ENCODE measurements around the gene PHF1. TPM values are rescaled to one million over a fixed set of nuclear protein-coding genes. Genes with fewer than 3 reads are reported as not detected.
"Not testable (repeated sequence)": the region's sequence is repeated elsewhere in the genome, so short reads cannot be mapped to it uniquely, and the experiment has no call there.

The PHF1 gene
- total RNA-seq, 2 experiments from 2014 or later: 31.0 to 32.3 TPM

GRCh38 chr6:33377171-33377570 lies 33.6 kb upstream of the PHF1 start:
- no peak for DNase-seq
- Mint-ChIP-seq H3K4me3 (no peak overlapping the region), H3K4me1 (ENCODE audit: low read depth) (peaks cover 2% of the 10 kb centered on the region), H3K27me3 (ENCODE audit: low read depth) (no peaks in the 10 kb centered on the region), H3K9me3 (no peaks in the 10 kb centered on the region), H3K36me3 (ENCODE audit: low read depth) (no peaks in the 10 kb centered on the region), H3K27ac (no peak overlapping the region)
- intact Hi-C loops (cut with micrococcal nuclease): no loop called here
- CTCF ChIA-PET: no interaction called here

- intact Hi-C loops (cut with micrococcal nuclease); DNase-seq; H3K27ac Mint-ChIP-seq; H3K9me3 Mint-ChIP-seq; H3K4me1 Mint-ChIP-seq (ENCODE audit: low read depth); H3K27me3 Mint-ChIP-seq (ENCODE audit: low read depth); H3K4me3 Mint-ChIP-seq; H3K36me3 Mint-ChIP-seq (ENCODE audit: low read depth): not testable (repeated sequence)
- CTCF ChIA-PET: interaction anchor here (0.8 kb wide), 1 partner anchor 12 kb away, joined by 3 read pairs; no protein-coding TSS in a partner anchor
Observed at GRCh38 chr6:33379184-33379583, 31.6 kb upstream of the PHF1 start.

GRCh38 chr6:33380272-33380981 lies 30.4 kb upstream of the PHF1 start:
- no peak for DNase-seq
- Mint-ChIP-seq H3K9me3 (no peaks in the 10 kb centered on the region), H3K27ac (no peak overlapping the region), H3K4me1 (ENCODE audit: low read depth) (no peaks in the 10 kb centered on the region), H3K27me3 (ENCODE audit: low read depth) (no peaks in the 10 kb centered on the region), H3K4me3 (no peak overlapping the region), H3K36me3 (ENCODE audit: low read depth) (no peaks in the 10 kb centered on the region)
- intact Hi-C loops (cut with micrococcal nuclease): no loop called here
- CTCF ChIA-PET: interaction anchor here (1.5 kb wide), 1 partner anchor 10 kb away, joined by 3 read pairs; no protein-coding TSS in a partner anchor

- no peaks in the 10 kb centered on the region for H3K27me3 Mint-ChIP-seq (ENCODE audit: low read depth)
- DNase-seq: no peak
- intact Hi-C loops (cut with micrococcal nuclease): no loop called here
Observed at GRCh38 chr6:33383427-33384185, 27.2 kb upstream of the PHF1 start.

GRCh38 chr6:33384581-33385020 lies 26.2 kb upstream of the PHF1 start:
- Mint-ChIP-seq H3K27me3 (ENCODE audit: low read depth) (no peaks in the 10 kb centered on the region), H3K4me1 (ENCODE audit: low read depth) (no peaks in the 10 kb centered on the region), H3K36me3 (ENCODE audit: low read depth) (no peaks in the 10 kb centered on the region), H3K4me3 (no peak overlapping the region), H3K9me3 (no peaks in the 10 kb centered on the region), H3K27ac (no peak overlapping the region)
- intact Hi-C loops (cut with micrococcal nuclease): no loop called here
- CTCF ChIA-PET: interaction anchor here (0.6 kb wide), 1 partner anchor 57 kb away, joined by 3 read pairs; no protein-coding TSS in a partner anchor
- DNase-seq: no peak

More at GRCh38 chr6:33383427-33384185, 27.2 kb upstream of the PHF1 start:
- Mint-ChIP-seq H3K4me3 (no peak overlapping the region), H3K4me1 (ENCODE audit: low read depth) (no peaks in the 10 kb centered on the region), H3K36me3 (ENCODE audit: low read depth) (no peaks in the 10 kb centered on the region), H3K9me3 (no peaks in the 10 kb centered on the region), H3K27ac (no peak overlapping the region)
- CTCF ChIA-PET: interaction anchor here (0.6 to 0.7 kb wide), 2 partner anchors 11 to 72 kb away, joined by 4 to 6 read pairs; no protein-coding TSS in a partner anchor

GRCh38 chr6:33390173-33390572 lies 20.6 kb upstream of the PHF1 start:
- H3K9me3 Mint-ChIP-seq: no peaks in the 10 kb centered on the region
- CTCF ChIA-PET: interaction anchor here (0.9 to 1.7 kb wide), 11 partner anchors 11 to 189 kb away, joined by 3 to 18 read pairs (median 5); partner anchors contain the start of gene CUTA
- H3K4me3 Mint-ChIP-seq: peak overlapping the region; percentile 82
- intact Hi-C loops (cut with micrococcal nuclease): loop anchor here (2.0 to 5.0 kb wide), 2 partner anchors 183 to 191 kb away; partner anchors contain the start of genes BAK1 and RING1
- H3K27ac Mint-ChIP-seq: peak overlapping the region; percentile 97
- peaks cover 33% of the 10 kb centered on the region for H3K4me1 Mint-ChIP-seq (ENCODE audit: low read depth)
- no peak for DNase-seq
- peaks cover 21% of the 10 kb centered on the region for H3K36me3 Mint-ChIP-seq (ENCODE audit: low read depth)
- no peaks in the 10 kb centered on the region for H3K27me3 Mint-ChIP-seq (ENCODE audit: low read depth)

GRCh38 chr6:33390767-33391277 lies 20.0 kb upstream of the PHF1 start:
- Mint-ChIP-seq H3K9me3 (no peaks in the 10 kb centered on the region), H3K4me3 (peak overlapping the region; percentile 82)
- CTCF ChIA-PET: interaction anchor here (0.6 to 1.7 kb wide), 20 partner anchors 10 to 311 kb away, joined by 3 to 18 read pairs (median 3); partner anchors contain the start of gene CUTA

GRCh38 chr6:33391278-33391921 lies 19.4 kb upstream of the PHF1 start, which contains the start of gene KIFC1:
TSS of gene KIFC1 (plus strand) at chr6:33391823. CDS start at chr6:33391986, 163 bp downstream.
- no peaks in the 10 kb centered on the region for H3K27me3 Mint-ChIP-seq (ENCODE audit: low read depth)
- CTCF ChIA-PET: interaction anchor here (0.6 to 1.7 kb wide), 20 partner anchors 10 to 310 kb away, joined by 3 to 18 read pairs (median 3); partner anchors contain the start of gene CUTA
- peak; percentile 100 for DNase-seq
- H3K36me3 Mint-ChIP-seq (ENCODE audit: low read depth): peaks cover 22% of the 10 kb centered on the region
- no peaks in the 10 kb centered on the region for H3K9me3 Mint-ChIP-seq
- peak within 1 kb of the TSS; percentile 97 for H3K27ac Mint-ChIP-seq
- peaks cover 41% of the 10 kb centered on the region for H3K4me1 Mint-ChIP-seq (ENCODE audit: low read depth)
- peak within 1 kb of the TSS; percentile 82 for H3K4me3 Mint-ChIP-seq
- intact Hi-C loops (cut with micrococcal nuclease): loop anchor here (1.0 to 5.0 kb wide), 12 partner anchors 19 to 320 kb away; partner anchors contain the start of genes BAK1, CUTA, RING1 and RPS18

More at GRCh38 chr6:33390767-33391277, 20.0 kb upstream of the PHF1 start:
- H3K36me3 Mint-ChIP-seq (ENCODE audit: low read depth): peaks cover 22% of the 10 kb centered on the region
- H3K27me3 Mint-ChIP-seq (ENCODE audit: low read depth): no peaks in the 10 kb centered on the region
- peaks cover 37% of the 10 kb centered on the region for H3K4me1 Mint-ChIP-seq (ENCODE audit: low read depth)
- no peak for DNase-seq
- H3K27ac Mint-ChIP-seq: peak overlapping the region; percentile 97
- intact Hi-C loops (cut with micrococcal nuclease): loop anchor here (1.0 to 5.0 kb wide), 12 partner anchors 19 to 320 kb away; partner anchors contain the start of genes BAK1, CUTA, RING1 and RPS18

- no peaks in the 10 kb centered on the region for H3K27me3 Mint-ChIP-seq (ENCODE audit: low read depth)
- no peaks in the 10 kb centered on the region for H3K9me3 Mint-ChIP-seq
Observed at GRCh38 chr6:33391922-33392594, 18.8 kb upstream of the PHF1 start.

GRCh38 chr6:33392595-33392948 lies 18.2 kb upstream of the PHF1 start:
- Mint-ChIP-seq H3K36me3 (ENCODE audit: low read depth) (peaks cover 25% of the 10 kb centered on the region), H3K27me3 (ENCODE audit: low read depth) (no peaks in the 10 kb centered on the region), H3K4me3 (peak overlapping the region; percentile 82), H3K27ac (peak overlapping the region; percentile 97), H3K9me3 (no peaks in the 10 kb centered on the region), H3K4me1 (ENCODE audit: low read depth) (peaks cover 41% of the 10 kb centered on the region)
- CTCF ChIA-PET: interaction anchor here (0.8 to 1.0 kb wide), 2 partner anchors 14 to 34 kb away, joined by 3 read pairs; no protein-coding TSS in a partner anchor
- no peak for DNase-seq
- intact Hi-C loops (cut with micrococcal nuclease): loop anchor here (1.0 to 5.0 kb wide), 2 partner anchors 185 to 229 kb away; partner anchors contain the start of genes ITPR3 and RING1

More at GRCh38 chr6:33391922-33392594, 18.8 kb upstream of the PHF1 start:
- Mint-ChIP-seq H3K27ac (peak overlapping the region; percentile 97), H3K4me1 (ENCODE audit: low read depth) (peaks cover 41% of the 10 kb centered on the region), H3K4me3 (peak overlapping the region; percentile 82), H3K36me3 (ENCODE audit: low read depth) (peaks cover 22% of the 10 kb centered on the region)
- DNase-seq: peak; percentile 72
- CTCF ChIA-PET: interaction anchor here (0.6 to 1.0 kb wide), 3 partner anchors 15 to 63 kb away, joined by 3 read pairs; no protein-coding TSS in a partner anchor
- intact Hi-C loops (cut with micrococcal nuclease): loop anchor here (1.0 to 5.0 kb wide), 13 partner anchors 18 to 319 kb away; partner anchors contain the start of genes BAK1, CUTA, ITPR3 and RING1

GRCh38 chr6:33392979-33393378 lies 17.8 kb upstream of the PHF1 start:
- H3K27me3 Mint-ChIP-seq (ENCODE audit: low read depth): no peaks in the 10 kb centered on the region
- CTCF ChIA-PET: interaction anchor here (1.0 kb wide), 1 partner anchor 14 kb away, joined by 3 read pairs; no protein-coding TSS in a partner anchor
- no peak overlapping the region for H3K27ac Mint-ChIP-seq

More at GRCh38 chr6:33392979-33393378, 17.8 kb upstream of the PHF1 start:
- peaks cover 29% of the 10 kb centered on the region for H3K36me3 Mint-ChIP-seq (ENCODE audit: low read depth)
- DNase-seq: no peak
- H3K4me3 Mint-ChIP-seq: peak overlapping the region; percentile 82
- intact Hi-C loops (cut with micrococcal nuclease): loop anchor here (1.0 to 5.0 kb wide), 2 partner anchors 186 to 228 kb away; partner anchors contain the start of genes ITPR3 and RING1
- no peaks in the 10 kb centered on the region for H3K9me3 Mint-ChIP-seq
- H3K4me1 Mint-ChIP-seq (ENCODE audit: low read depth): peaks cover 41% of the 10 kb centered on the region
